IMR-90 (cell line): ENCODE data around the gene LGALS13. TPM values are rescaled to one million over a fixed set of nuclear protein-coding genes. Genes with fewer than 3 reads are reported as not detected.

Experiments
- ATAC-seq: fragments of 200-7000 bp; cut with Tn5 transposase; 2 replicates; pipeline ENCODE4 v1.9.1; 2020; ENCODE audit warnings: low read depth, mild to moderate bottlenecking, moderate library complexity
- BruUV-seq: library from RNA; stranded (reverse); fragments of 400-500 nt; replicated peaks from 2 replicates; lab custom pipeline; 2021; lab: Mats Ljungman, UMichigan
- CTCF ChIA-PET: fragments of 300-600 bp; formaldehyde crosslinking; extraction: SDS; loops from one replicate; lab custom pipeline; 2021; ENCODE audit warnings: antibody characterized with exemption; lab: Yijun Ruan, JAX
- POLR2A ChIA-PET: fragments of 300-600 bp; sonication (Branson Sonifier 250); formaldehyde crosslinking; loops from one replicate; lab custom pipeline; 2022; ENCODE audit warnings: antibody characterized with exemption; ENCODE audit not compliant: unreplicated experiment; lab: Charles Lee
- DNase-seq: peaks from one replicate; pipeline ENCODE4 v3.0.0; 2013
- H2AFZ ChIP-seq: replicated peaks from 2 replicates; pipeline ENCODE3; 2013; ENCODE audit warnings: low read length, mild to moderate bottlenecking; ENCODE audit not compliant: poor library complexity
- H2AK5ac ChIP-seq: 2 replicates; pipeline ENCODE4 v1.6.1; 2013; ENCODE audit warnings: low read depth, low read length, inconsistent platforms
- H2AK9ac ChIP-seq: replicated peaks from 2 replicates; pipeline ENCODE3; 2013; ENCODE audit warnings: mild to moderate bottlenecking, low read depth, low read length, moderate library complexity; ENCODE audit not compliant: poor library complexity
- H2BK120ac ChIP-seq: 2 replicates; pipeline ENCODE4 v1.6.1; 2013; ENCODE audit warnings: low read depth, low read length, inconsistent platforms
- H2BK15ac ChIP-seq: 3 replicates; pipeline ENCODE4 v1.6.1; 2013; ENCODE audit warnings: low read depth, low read length, inconsistent platforms
- H2BK20ac ChIP-seq: 2 replicates; pipeline ENCODE4 v1.6.1; 2013; ENCODE audit warnings: low read depth, mild to moderate bottlenecking, inconsistent platforms, low read length, moderate library complexity
- H2BK5ac ChIP-seq: 2 replicates; pipeline ENCODE4 v1.6.1; 2013; ENCODE audit warnings: mild to moderate bottlenecking, low read depth, low read length, inconsistent platforms; ENCODE audit not compliant: poor library complexity, severe bottlenecking
- H3K14ac ChIP-seq: replicated peaks from 2 replicates; pipeline ENCODE4 v1.6.1; 2013; ENCODE audit warnings: low read depth, low read length, inconsistent platforms
- H3K18ac ChIP-seq: 2 replicates; pipeline ENCODE4 v1.6.1; 2013; ENCODE audit warnings: low read depth, low read length, control low read depth
- H3K23ac ChIP-seq: 2 replicates; pipeline ENCODE4 v1.6.1; 2013; ENCODE audit warnings: low read depth, low read length, inconsistent platforms
- H3K27ac ChIP-seq: 2 replicates; pipeline ENCODE4 v1.5.1; 2013; ENCODE audit warnings: mild to moderate bottlenecking, control low read depth, low read length; ENCODE audit not compliant: insufficient read depth
- H3K27me3 ChIP-seq: 2 replicates; pipeline ENCODE4 v1.6.1; 2013; ENCODE audit warnings: low read length; ENCODE audit not compliant: control insufficient read depth, insufficient read depth
- H3K36me3 ChIP-seq: 2 replicates; pipeline ENCODE4 v1.6.1; 2013; ENCODE audit warnings: low read length, mixed read lengths; ENCODE audit not compliant: control insufficient read depth, insufficient read depth
- H3K4ac ChIP-seq: 2 replicates; pipeline ENCODE4 v1.6.1; 2013; ENCODE audit warnings: low read depth, low read length, inconsistent platforms
- H3K4me1 ChIP-seq: 2 replicates; pipeline ENCODE4 v1.6.1; 2013; ENCODE audit warnings: low read length, mixed read lengths; ENCODE audit not compliant: control insufficient read depth, insufficient read depth
- H3K4me2 ChIP-seq: 2 replicates; pipeline ENCODE4 v1.6.1; 2013; ENCODE audit warnings: low read depth, mild to moderate bottlenecking, control low read depth, low read length, moderate library complexity
- H3K4me3 ChIP-seq: 2 replicates; pipeline ENCODE4 v1.5.1; 2013; ENCODE audit warnings: low read depth, mild to moderate bottlenecking, control low read depth, low read length, moderate library complexity; ENCODE audit not compliant: insufficient read depth
- H3K56ac ChIP-seq: 2 replicates; pipeline ENCODE4 v1.6.1; 2013; ENCODE audit warnings: low read length, inconsistent platforms; ENCODE audit not compliant: insufficient read depth; ENCODE audit errors: extremely low read depth
- H3K79me1 ChIP-seq, 2 experiments: 2 replicates each; pipeline ENCODE4 v1.6.1; 2013; ENCODE audit warnings: low read length in 2 of 2, inconsistent platforms in 1 of 2, low read depth in 1 of 2
- H3K9ac ChIP-seq: 2 replicates; pipeline ENCODE4 v1.6.1; 2013; ENCODE audit warnings: low read depth, low read length, control low read depth
- H3K9me1 ChIP-seq: 2 replicates; pipeline ENCODE4 v1.6.1; 2013; ENCODE audit warnings: low read length, inconsistent platforms; ENCODE audit not compliant: insufficient read depth
- H3K9me3 ChIP-seq: 2 replicates; pipeline ENCODE4 v1.6.1; 2013; ENCODE audit warnings: low read length; ENCODE audit not compliant: control insufficient read depth, insufficient read depth
- H4K20me1 ChIP-seq: 2 replicates; pipeline ENCODE4 v1.6.1; 2013; ENCODE audit warnings: low read length, inconsistent platforms; ENCODE audit not compliant: insufficient read depth
- H4K5ac ChIP-seq: 2 replicates; pipeline ENCODE4 v1.6.1; 2013; ENCODE audit warnings: mild to moderate bottlenecking, low read depth, low read length, control low read depth
- H4K8ac ChIP-seq, 2 experiments: 2 replicates each; pipeline ENCODE4 v1.6.1; 2013; ENCODE audit warnings: low read depth in 2 of 2, low read length in 2 of 2, control low read depth in 1 of 2, inconsistent platforms in 1 of 2
- H4K91ac ChIP-seq: 2 replicates; pipeline ENCODE4 v1.6.1; 2013; ENCODE audit warnings: low read depth, low read length, inconsistent platforms; ENCODE audit not compliant: insufficient read depth
- BHLHE40 ChIP-seq: fragments of 150-350 bp; IDR thresholded peaks from 2 replicates; pipeline ENCODE4 v1.6.1; 2016; ENCODE audit warnings: mild to moderate bottlenecking, low read depth, low read length
- CEBPB ChIP-seq: IDR thresholded peaks from 2 replicates; pipeline ENCODE4 v1.6.1; 2012; ENCODE audit warnings: low read depth, low read length, improper control_type of control experiment
- CHD1 ChIP-seq: IDR thresholded peaks from 2 replicates; pipeline ENCODE4 v1.6.1; 2012; ENCODE audit warnings: low read depth, low read length, improper control_type of control experiment
- CTCF ChIP-seq: conservative IDR thresholded peaks from 2 replicates; pipeline ENCODE4 v1.5.1; 2012; ENCODE audit warnings: mild to moderate bottlenecking, low read depth, low read length, improper control_type of control experiment
- ELK1 ChIP-seq: fragments of 150-350 bp; IDR thresholded peaks from 2 replicates; pipeline ENCODE4 v1.6.1; 2016; ENCODE audit warnings: low read depth, mild to moderate bottlenecking, low read length, moderate library complexity, borderline replicate concordance
- FOS ChIP-seq: fragments of 150-350 bp; IDR thresholded peaks from 2 replicates; pipeline ENCODE4 v1.6.1; 2016; ENCODE audit warnings: low read depth, low read length
- MAFK ChIP-seq: IDR thresholded peaks from 2 replicates; pipeline ENCODE4 v1.6.1; 2012; ENCODE audit warnings: low read depth, low read length, improper control_type of control experiment
- MAZ ChIP-seq: IDR thresholded peaks from 2 replicates; pipeline ENCODE4 v1.6.1; 2012; ENCODE audit warnings: low read depth, mild to moderate bottlenecking, low read length, improper control_type of control experiment, moderate library complexity, borderline replicate concordance
- MXI1 ChIP-seq: IDR thresholded peaks from 2 replicates; pipeline ENCODE4 v1.6.1; 2012; ENCODE audit warnings: low read depth, mild to moderate bottlenecking, low read length, moderate library complexity, borderline replicate concordance
- NFE2L2 ChIP-seq: fragments of 150-350 bp; IDR thresholded peaks from 2 replicates; pipeline ENCODE4 v1.6.1; 2016; ENCODE audit warnings: low read depth, mild to moderate bottlenecking, low read length
- POLR2A ChIP-seq: IDR thresholded peaks from 2 replicates; pipeline ENCODE4 v1.6.1; 2012; ENCODE audit warnings: mild to moderate bottlenecking, low read depth, low read length
- RAD21 ChIP-seq: IDR thresholded peaks from 2 replicates; pipeline ENCODE4 v1.6.1; 2012; ENCODE audit warnings: low read length, improper control_type of control experiment
- RCOR1 ChIP-seq: IDR thresholded peaks from 2 replicates; pipeline ENCODE4 v1.6.1; 2012; ENCODE audit warnings: mild to moderate bottlenecking, low read length, improper control_type of control experiment; ENCODE audit not compliant: insufficient replicate concordance
- RFX5 ChIP-seq: IDR thresholded peaks from 2 replicates; pipeline ENCODE4 v1.8.0; 2012; ENCODE audit warnings: low read depth, mild to moderate bottlenecking, low read length, moderate library complexity
- SMC3 ChIP-seq: fragments of 150-350 bp; IDR thresholded peaks from 2 replicates; pipeline ENCODE4 v1.6.1; 2016; ENCODE audit warnings: low read depth, mild to moderate bottlenecking, antibody characterized with exemption, low read length, moderate library complexity
- WGBS, 2 experiments: methylation state at CpG; one replicate each; pipeline versions ENCODE4 v1.1.5 to v1.1.7; 2013; ENCODE audit warnings: missing lambda C conversion rate in 2 of 2; ENCODE audit not compliant: insufficient read length in 1 of 2; ENCODE audit errors: extremely low coverage in 2 of 2; 5-methylcytosine and 5-hydroxymethylcytosine counted together
- dilution Hi-C: fragments of 300-500 bp; cut with HindIII; formaldehyde crosslinking; loops from one replicate; pipeline ENCODE4 v1.14.3; 2018; ENCODE audit warnings: low sequenced_read_pairs; ENCODE audit not compliant: unreplicated experiment
- in situ Hi-C: fragments of 300-500 bp; cut with MboI; formaldehyde crosslinking; loops from 3 replicates; pipeline ENCODE4 v1.14.3; 2019; ENCODE audit warnings: low sequenced_read_pairs, inconsistent platforms, mixed read lengths
- intact Hi-C: fragments of 100-400 bp; cut with micrococcal nuclease; formaldehyde crosslinking; loops from 2 replicates; pipeline ENCODE4 v1.10.0; 2022
- polyA plus RNA-seq, 3 experiments: library from polyadenylated mRNA; depleted of rRNA; stranded (reverse); fragments of >200 nt; gene quantifications; 2 replicates each; pipeline ENCODE4 v1.2.3, GENCODE V29; 2012; ENCODE audit warnings: low replicate concordance in 1 of 3
- total RNA-seq: library from RNA; depleted of rRNA; stranded (reverse); fragments of >200 nt; gene quantifications from 2 replicates; pipeline ENCODE4 v1.2.3, GENCODE V29; 2012
- TF ChIP-seq, protein P1 (sequence below): fragments of 150-350 bp; IDR thresholded peaks from 2 replicates; pipeline ENCODE4 v1.6.1; 2017; ENCODE audit warnings: mild to moderate bottlenecking, antibody characterized with exemption, low read length, low read depth

The LGALS13 gene
- total and polyA plus RNA-seq, 2 of the 4 experiments (the other 2 are of a cell fraction) = not detected

DNA sequence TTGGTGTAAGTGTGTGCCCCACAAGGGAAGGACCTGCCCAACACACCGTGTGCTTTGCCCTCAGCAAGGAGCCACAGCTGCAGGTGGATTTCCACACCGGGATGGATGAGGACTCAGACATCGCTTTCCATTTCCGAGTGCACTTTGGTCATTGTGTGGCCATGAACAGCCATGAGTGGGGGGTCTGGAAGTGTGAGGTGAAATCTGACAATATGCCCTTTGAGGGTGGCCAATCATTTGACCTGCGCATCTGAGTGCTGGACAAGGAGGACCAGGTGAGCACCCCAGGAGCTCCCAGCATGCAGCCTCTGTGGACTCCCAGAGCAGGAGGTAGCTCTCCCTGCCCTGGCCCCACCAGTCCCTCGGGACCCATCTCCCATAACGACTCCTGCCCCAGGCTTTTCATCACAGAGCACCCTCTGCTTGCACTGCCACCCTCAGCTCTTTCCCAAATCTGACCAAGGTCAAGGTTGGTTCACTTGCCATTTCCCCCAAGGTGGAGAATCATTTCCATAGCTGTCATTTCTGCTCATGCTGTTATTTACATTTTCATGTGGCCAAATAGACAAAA, 49.2 kb upstream of the LGALS13 start:
- H3K4me2 ChIP-seq = no peak overlapping the region
- no peak for DNase-seq
- H3K36me3 ChIP-seq = no peaks in the 10 kb centered on the region
- H2BK20ac ChIP-seq = no peak overlapping the region
- ChIA-PET POLR2A (no interaction called here), CTCF (no interaction called here)
- no peak overlapping the region for H3K18ac ChIP-seq
- no peak overlapping the region for H4K8ac ChIP-seq
- H2AFZ ChIP-seq = no peak overlapping the region
- H3K23ac ChIP-seq = no peak overlapping the region
- in situ Hi-C loops (loop anchor here (10.0 kb wide), 1 partner anchor 122 kb away; no protein-coding TSS in a partner anchor), intact Hi-C loops (loop anchor here (5.0 kb wide), 1 partner anchor 214 kb away; no protein-coding TSS in a partner anchor), dilution Hi-C loops (no loop called here)
- no peak overlapping the region for H3K4ac ChIP-seq
- no peaks in the 10 kb centered on the region for H3K9me1 ChIP-seq
- no peaks in the 10 kb centered on the region for H3K79me1 ChIP-seq
- H2AK9ac ChIP-seq = peak overlapping the region; percentile 13
- H3K27ac ChIP-seq = no peak overlapping the region
- ATAC-seq = no peak
- no peak overlapping the region for H4K5ac ChIP-seq
- H3K14ac ChIP-seq = no peak overlapping the region
- H2AK5ac ChIP-seq = no peak overlapping the region
- no peak overlapping the region for H3K4me3 ChIP-seq
- no peaks in the 10 kb centered on the region for H3K9me3 ChIP-seq
- H3K4me1 ChIP-seq = no peaks in the 10 kb centered on the region
- H3K27me3 ChIP-seq = peaks cover 13% of the 10 kb centered on the region
- no peak overlapping the region for H4K91ac ChIP-seq
- 77% methylated on average over 4 of the region's 7 CpGs; no CpG with 5 or more reads in 1 of the 2 experiments for WGBS, 2 experiments
- H4K20me1 ChIP-seq = no peaks in the 10 kb centered on the region
- no TSS peak for BruUV-seq
- H2BK15ac ChIP-seq = no peak overlapping the region
- no peak overlapping the region for H3K56ac ChIP-seq
- no peak overlapping the region for H3K9ac ChIP-seq
- H2BK120ac ChIP-seq = no peak overlapping the region
- TF ChIP-seq BHLHE40 (no peak), SMC3 (no peak), RFX5 (no peak), FOS (no peak), RCOR1 (no peak), MXI1 (no peak), CHD1 (no peak), ELK1 (no peak), CEBPB (no peak), NFE2L2 (no peak), POLR2A (no peak), RAD21 (no peak), MAFK (no peak), MAZ (no peak), CTCF (no peak)
- TF ChIP-seq, protein P1, sequence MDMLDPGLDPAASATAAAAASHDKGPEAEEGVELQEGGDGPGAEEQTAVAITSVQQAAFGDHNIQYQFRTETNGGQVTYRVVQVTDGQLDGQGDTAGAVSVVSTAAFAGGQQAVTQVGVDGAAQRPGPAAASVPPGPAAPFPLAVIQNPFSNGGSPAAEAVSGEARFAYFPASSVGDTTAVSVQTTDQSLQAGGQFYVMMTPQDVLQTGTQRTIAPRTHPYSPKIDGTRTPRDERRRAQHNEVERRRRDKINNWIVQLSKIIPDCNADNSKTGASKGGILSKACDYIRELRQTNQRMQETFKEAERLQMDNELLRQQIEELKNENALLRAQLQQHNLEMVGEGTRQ = no peak
- H2BK5ac ChIP-seq = no peak overlapping the region
